PC-3 (cell line): ENCODE results near the gene TMEM107.

Experiments used
- EZH2 ChIP-seq: fragments of 300-600 bp; sonication (generic); IDR thresholded peaks from one replicate; pipeline ENCODE4 v1.6.1; 2017; ENCODE audit warnings: antibody characterized with exemption, mild to moderate bottlenecking, low read length; ENCODE audit not compliant: unreplicated experiment
- EZH2phosphoT487 ChIP-seq: fragments of 300-600 bp; sonication (generic); IDR thresholded peaks from 2 replicates; pipeline ENCODE4 v1.6.1; 2018; ENCODE audit warnings: mild to moderate bottlenecking, antibody characterized with exemption, low read length, borderline replicate concordance
- TF ChIP-seq, protein P1 (sequence below): fragments of 300-600 bp; sonication (generic); conservative IDR thresholded peaks from 2 replicates; pipeline ENCODE4 v1.5.1; 2017; ENCODE audit warnings: antibody characterized with exemption, low read depth, mild to moderate bottlenecking, low read length

- TF ChIP-seq, protein P1, sequence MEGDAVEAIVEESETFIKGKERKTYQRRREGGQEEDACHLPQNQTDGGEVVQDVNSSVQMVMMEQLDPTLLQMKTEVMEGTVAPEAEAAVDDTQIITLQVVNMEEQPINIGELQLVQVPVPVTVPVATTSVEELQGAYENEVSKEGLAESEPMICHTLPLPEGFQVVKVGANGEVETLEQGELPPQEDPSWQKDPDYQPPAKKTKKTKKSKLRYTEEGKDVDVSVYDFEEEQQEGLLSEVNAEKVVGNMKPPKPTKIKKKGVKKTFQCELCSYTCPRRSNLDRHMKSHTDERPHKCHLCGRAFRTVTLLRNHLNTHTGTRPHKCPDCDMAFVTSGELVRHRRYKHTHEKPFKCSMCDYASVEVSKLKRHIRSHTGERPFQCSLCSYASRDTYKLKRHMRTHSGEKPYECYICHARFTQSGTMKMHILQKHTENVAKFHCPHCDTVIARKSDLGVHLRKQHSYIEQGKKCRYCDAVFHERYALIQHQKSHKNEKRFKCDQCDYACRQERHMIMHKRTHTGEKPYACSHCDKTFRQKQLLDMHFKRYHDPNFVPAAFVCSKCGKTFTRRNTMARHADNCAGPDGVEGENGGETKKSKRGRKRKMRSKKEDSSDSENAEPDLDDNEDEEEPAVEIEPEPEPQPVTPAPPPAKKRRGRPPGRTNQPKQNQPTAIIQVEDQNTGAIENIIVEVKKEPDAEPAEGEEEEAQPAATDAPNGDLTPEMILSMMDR: no peak
- TF ChIP-seq EZH2phosphoT487: no peak
- TF ChIP-seq EZH2: no peak
Measured at GRCh38 chr17:8124350-8125153, 51.6 kb downstream of the TMEM107 start.
